ENCODE results near the gene SCARF1. TPM values are rescaled to one million over a fixed set of nuclear protein-coding genes. Genes with fewer than 3 reads are reported as not detected.

SCARF1 gene
- total RNA-seq, 1 experiment from 2014 or later = 0.14 TPM

DNA sequence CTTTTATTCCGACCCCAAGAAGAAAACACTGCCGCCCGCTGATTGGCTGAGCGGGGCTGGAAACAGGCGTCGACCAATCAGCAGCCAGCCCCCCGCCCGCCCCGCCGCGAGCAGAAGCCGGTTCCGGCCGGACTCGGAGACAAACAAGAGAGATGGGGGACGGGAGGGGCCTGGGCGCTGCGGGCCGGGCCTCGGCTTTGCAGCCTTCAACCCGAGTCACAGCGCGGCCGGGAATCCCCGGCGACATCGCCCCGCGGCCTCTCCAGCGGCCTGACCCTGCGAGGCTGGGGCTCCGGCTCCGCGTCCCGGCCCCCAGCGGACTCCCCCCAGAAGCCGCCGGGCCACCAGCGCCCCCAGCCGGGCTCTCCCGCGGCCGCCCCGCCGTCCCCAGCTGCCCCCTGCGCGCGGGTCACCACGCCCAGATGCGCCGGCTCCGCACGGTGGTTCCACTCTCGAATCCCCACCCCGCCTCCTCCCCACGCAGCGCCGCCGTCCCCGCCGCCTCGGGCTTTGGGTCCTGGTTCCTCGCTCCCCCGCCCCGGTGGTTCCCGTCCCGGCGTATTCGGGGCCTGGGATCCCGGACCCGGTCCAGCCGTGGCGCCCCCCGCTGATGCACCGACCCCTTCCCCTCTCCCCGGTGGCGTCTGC is 16.6 kb downstream of the SCARF1 start:
- H3K4me3 Mint-ChIP-seq (ENCODE audit: low read depth, unreplicated experiment) = peak overlapping the region; percentile 85
- CTCF ChIA-PET = interaction anchor here (1.0 to 3.2 kb wide), 3 partner anchors 10 to 55 kb away, joined by 3 to 54 read pairs (median 5); no protein-coding TSS in a partner anchor
- BruUV-seq (replicated peaks) = no TSS peak
- H3K27ac Mint-ChIP-seq (ENCODE audit: unreplicated experiment) = peak overlapping the region; percentile 85
- H3K27me3 Mint-ChIP-seq (ENCODE audit: unreplicated experiment) = peaks cover 41% of the 10 kb centered on the region
- no peaks in the 10 kb centered on the region for H3K9me3 Mint-ChIP-seq (ENCODE audit: low read depth, unreplicated experiment)
- no peaks in the 10 kb centered on the region for H3K4me1 Mint-ChIP-seq (ENCODE audit: low read depth, unreplicated experiment)
- TF ChIP-seq, protein P1, sequence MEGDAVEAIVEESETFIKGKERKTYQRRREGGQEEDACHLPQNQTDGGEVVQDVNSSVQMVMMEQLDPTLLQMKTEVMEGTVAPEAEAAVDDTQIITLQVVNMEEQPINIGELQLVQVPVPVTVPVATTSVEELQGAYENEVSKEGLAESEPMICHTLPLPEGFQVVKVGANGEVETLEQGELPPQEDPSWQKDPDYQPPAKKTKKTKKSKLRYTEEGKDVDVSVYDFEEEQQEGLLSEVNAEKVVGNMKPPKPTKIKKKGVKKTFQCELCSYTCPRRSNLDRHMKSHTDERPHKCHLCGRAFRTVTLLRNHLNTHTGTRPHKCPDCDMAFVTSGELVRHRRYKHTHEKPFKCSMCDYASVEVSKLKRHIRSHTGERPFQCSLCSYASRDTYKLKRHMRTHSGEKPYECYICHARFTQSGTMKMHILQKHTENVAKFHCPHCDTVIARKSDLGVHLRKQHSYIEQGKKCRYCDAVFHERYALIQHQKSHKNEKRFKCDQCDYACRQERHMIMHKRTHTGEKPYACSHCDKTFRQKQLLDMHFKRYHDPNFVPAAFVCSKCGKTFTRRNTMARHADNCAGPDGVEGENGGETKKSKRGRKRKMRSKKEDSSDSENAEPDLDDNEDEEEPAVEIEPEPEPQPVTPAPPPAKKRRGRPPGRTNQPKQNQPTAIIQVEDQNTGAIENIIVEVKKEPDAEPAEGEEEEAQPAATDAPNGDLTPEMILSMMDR (IDR thresholded peaks at IDR 0.05; ENCODE audit: unreplicated experiment) = no peak
- peak; percentile 81 for DNase-seq
- intact Hi-C loops (cut with micrococcal nuclease; ENCODE audit: unreplicated experiment) = no loop called here
- peaks cover 16% of the 10 kb centered on the region for H3K36me3 Mint-ChIP-seq (ENCODE audit: insufficient read depth, unreplicated experiment)

DNA sequence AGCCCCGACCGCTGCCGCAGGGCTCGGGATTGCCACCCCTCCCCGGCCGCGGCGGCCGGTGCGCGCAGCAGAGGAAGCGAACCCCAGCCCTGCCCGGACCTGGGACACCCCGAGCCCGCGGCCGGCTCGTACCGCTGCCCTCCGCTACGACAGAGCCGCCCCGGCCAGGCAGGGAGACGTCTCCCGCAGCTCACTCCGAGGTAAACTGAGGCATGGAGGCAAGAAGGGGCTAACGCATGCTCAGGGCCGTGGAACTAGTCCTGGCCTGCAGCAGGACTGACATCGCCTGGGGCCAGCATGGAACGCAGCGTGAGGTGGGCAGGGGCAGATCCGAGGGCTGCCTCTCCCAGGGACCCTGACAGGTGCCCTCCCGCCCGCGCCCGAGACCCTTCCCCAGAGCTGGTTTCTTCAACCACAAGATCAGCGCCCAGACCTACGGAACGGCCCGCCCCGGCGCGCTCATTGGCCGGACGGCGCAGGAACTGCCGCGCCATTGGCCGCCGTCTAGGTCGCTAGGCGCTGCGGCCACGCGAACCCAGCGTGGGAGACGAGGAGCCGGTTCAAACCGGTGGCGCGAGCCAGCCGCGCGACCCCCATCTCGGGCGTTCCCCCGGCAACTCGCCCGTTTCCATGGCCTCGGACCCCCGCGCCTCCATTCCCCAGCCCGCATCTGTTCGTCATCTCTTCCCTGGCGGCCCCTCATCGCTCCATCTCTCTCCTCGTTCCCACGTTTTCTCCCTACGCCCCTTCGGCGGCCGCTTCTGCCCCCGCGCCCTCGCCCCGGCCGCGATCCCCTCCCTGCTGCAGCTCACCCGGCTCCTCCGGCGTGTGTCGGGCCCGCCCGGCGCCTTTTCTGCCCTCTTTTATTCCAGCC is 17.3 kb downstream of the SCARF1 start, which contains the start of gene SLC43A2:
Gene SLC43A2 (minus strand): TSS at position 853 of the 874 bp plus-strand sequence. CDS start 960 bp downstream, outside the sequence.
- peak within 1 kb of the TSS; percentile 85 for H3K4me3 Mint-ChIP-seq (ENCODE audit: low read depth, unreplicated experiment)
- CTCF ChIA-PET = interaction anchor here (1.0 to 3.2 kb wide), 2 partner anchors 51 to 54 kb away, joined by 3 to 54 read pairs; no protein-coding TSS in a partner anchor
- peak; percentile 75 for DNase-seq
- H3K9me3 Mint-ChIP-seq (ENCODE audit: low read depth, unreplicated experiment) = no peaks in the 10 kb centered on the region
- peak within 1 kb of the TSS; percentile 85 for H3K27ac Mint-ChIP-seq (ENCODE audit: unreplicated experiment)
- peaks cover 16% of the 10 kb centered on the region for H3K36me3 Mint-ChIP-seq (ENCODE audit: insufficient read depth, unreplicated experiment)
- TF ChIP-seq, protein P1 (IDR thresholded peaks at IDR 0.05; ENCODE audit: unreplicated experiment) = no peak
- BruUV-seq (replicated peaks) = no TSS peak
- H3K4me1 Mint-ChIP-seq (ENCODE audit: low read depth, unreplicated experiment) = no peaks in the 10 kb centered on the region
- intact Hi-C loops (cut with micrococcal nuclease; ENCODE audit: unreplicated experiment) = no loop called here
- peaks cover 41% of the 10 kb centered on the region for H3K27me3 Mint-ChIP-seq (ENCODE audit: unreplicated experiment)

DNA sequence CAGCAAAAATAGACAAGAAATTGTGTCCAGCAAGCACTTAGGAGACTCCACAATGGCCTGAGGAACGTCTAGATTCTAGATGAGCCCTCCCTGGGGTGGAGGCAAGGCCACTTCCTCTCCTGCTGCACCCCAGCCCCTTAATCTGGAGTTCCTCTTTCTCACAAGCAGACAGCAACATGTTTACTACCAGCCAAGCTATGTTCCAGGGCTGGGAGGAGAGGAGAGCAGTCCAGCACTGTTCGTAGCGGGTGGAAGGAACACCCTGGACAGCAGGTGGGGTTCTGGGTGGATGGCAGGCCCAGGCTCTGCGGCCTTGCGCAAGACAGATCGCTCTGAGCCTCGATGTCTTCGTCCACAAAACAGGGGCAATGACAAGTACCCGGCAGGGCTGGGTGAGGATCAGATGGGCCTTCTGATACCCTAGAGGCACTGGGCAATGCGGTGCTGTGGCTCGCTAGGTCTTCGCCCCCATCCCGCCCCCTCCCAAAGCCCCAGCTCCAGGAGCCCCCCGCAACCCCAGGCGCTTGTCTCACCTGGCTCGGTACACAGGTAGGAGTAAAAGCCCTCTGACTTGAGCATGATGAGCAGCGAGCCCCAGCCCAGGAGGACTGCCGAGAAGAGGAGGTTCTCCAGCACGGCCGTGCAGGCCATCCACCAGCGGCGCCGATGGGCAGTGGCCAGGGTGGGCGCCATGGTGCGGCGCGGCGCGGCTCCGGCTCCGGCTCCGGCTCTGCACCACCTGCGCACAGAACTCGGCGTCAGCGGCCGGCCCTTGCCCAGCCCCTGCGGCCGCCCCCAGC is 18.1 kb downstream of the SCARF1 start:
- peaks cover 16% of the 10 kb centered on the region for H3K36me3 Mint-ChIP-seq (ENCODE audit: insufficient read depth, unreplicated experiment)
- intact Hi-C loops (cut with micrococcal nuclease; ENCODE audit: unreplicated experiment) = no loop called here

More for the DNA sequence above, 18.1 kb downstream of the SCARF1 start:
- no TSS peak for BruUV-seq (replicated peaks)
- no peaks in the 10 kb centered on the region for H3K4me1 Mint-ChIP-seq (ENCODE audit: low read depth, unreplicated experiment)
- peak overlapping the region; percentile 85 for H3K4me3 Mint-ChIP-seq (ENCODE audit: low read depth, unreplicated experiment)
- no peaks in the 10 kb centered on the region for H3K9me3 Mint-ChIP-seq (ENCODE audit: low read depth, unreplicated experiment)
- H3K27me3 Mint-ChIP-seq (ENCODE audit: unreplicated experiment) = peaks cover 41% of the 10 kb centered on the region
- TF ChIP-seq, protein P1 (IDR thresholded peaks at IDR 0.05; ENCODE audit: unreplicated experiment) = no peak
- CTCF ChIA-PET = interaction anchor here (1.0 to 3.2 kb wide), 2 partner anchors 50 to 53 kb away, joined by 3 to 54 read pairs; no protein-coding TSS in a partner anchor
- no peak for DNase-seq
- no peak overlapping the region for H3K27ac Mint-ChIP-seq (ENCODE audit: unreplicated experiment)

Measured in Calu3 (cell line).